GM12878 (cell line): Measurements from ENCODE around the gene DNAJC17. TPM values are rescaled to one million over a fixed set of nuclear protein-coding genes. Genes with fewer than 3 reads are reported as not detected.

ENCODE experiments used
- ATAC-seq: fragments of 200-7000 bp; cut with Tn5 transposase; 3 replicates; pipeline ENCODE4 v1.9.1; 2020; ENCODE audit warnings: mild to moderate bottlenecking, moderate library complexity
- BruUV-seq: library from RNA; stranded (reverse); fragments of 400-500 nt; replicated peaks from 2 replicates; lab custom pipeline; 2021; lab: Mats Ljungman, UMichigan
- CTCF ChIA-PET: fragments of 300-600 bp; sonication (Branson Sonifier 250); formaldehyde crosslinking; extraction: SDS; loops from one replicate; lab custom pipeline; 2021; ENCODE audit warnings: inconsistent platforms; lab: Yijun Ruan, JAX
- POLR2A ChIA-PET: fragments of 350-600 bp; formaldehyde crosslinking; extraction: SDS; loops from one replicate; lab custom pipeline; 2021; ENCODE audit warnings: inconsistent platforms; lab: Charles Lee
- RAD21 ChIA-PET: fragments of 300-600 bp; sonication (Branson Sonifier 250); formaldehyde crosslinking; loops from one replicate; lab custom pipeline; 2023; ENCODE audit warnings: antibody characterized with exemption; ENCODE audit not compliant: unreplicated experiment; lab: Charles Lee
- SMC1A ChIA-PET: fragments of 300-600 bp; sonication (Branson Sonifier 250); formaldehyde crosslinking; loops from one replicate; lab custom pipeline; 2023; ENCODE audit not compliant: unreplicated experiment, uncharacterized antibody; lab: Charles Lee
- DNase-seq: peaks from one replicate; pipeline ENCODE4 v3.0.0-alpha.2; 2011; ENCODE audit warnings: low read depth, low spot score
- FAIRE-seq: peaks from 3 replicates; lab custom pipeline; 2011; peaks lifted over from hg19 to GRCh38; lab: Jason Lieb, UNC
- H2AFZ ChIP-seq: 2 replicates; pipeline ENCODE4 v1.6.0; 2011; ENCODE audit warnings: low read depth, low read length, control low read depth; ENCODE audit not compliant: control insufficient read depth
- H3K27ac ChIP-seq: 2 replicates; pipeline ENCODE4 v1.5.1; 2011; ENCODE audit warnings: control low read depth; ENCODE audit not compliant: control insufficient read depth, insufficient read depth
- H3K27me3 ChIP-seq, 2 experiments: replicated peaks in 1 of 2; 2 replicates each; pipeline versions ENCODE4 v1.6.0 to v1.6.1; 2011; ENCODE audit warnings: low read length in 1 of 2; ENCODE audit not compliant: control insufficient read depth in 2 of 2, insufficient read depth in 2 of 2
- H3K36me3 ChIP-seq, 2 experiments: 2 replicates each; pipeline ENCODE4 v1.5.1; 2011; ENCODE audit warnings: low read length in 1 of 2; ENCODE audit not compliant: control insufficient read depth in 2 of 2, insufficient read depth in 2 of 2
- H3K4me1 ChIP-seq: 2 replicates; pipeline ENCODE4 v1.6.1; 2011; ENCODE audit warnings: mild to moderate bottlenecking, low read length, moderate library complexity, mixed read lengths; ENCODE audit not compliant: control insufficient read depth, insufficient read depth
- H3K4me2 ChIP-seq: 2 replicates; pipeline ENCODE4 v1.6.0; 2011; ENCODE audit warnings: control low read depth; ENCODE audit not compliant: control insufficient read depth, insufficient read depth
- H3K4me3 ChIP-seq: fragments of 200-600 bp; sonication (generic); 2 replicates; pipeline ENCODE4 v1.5.1; 2016
- H3K79me2 ChIP-seq: 2 replicates; pipeline ENCODE4 v1.6.0; 2011; ENCODE audit warnings: low read length; ENCODE audit not compliant: control insufficient read depth, insufficient read depth
- H3K9ac ChIP-seq: 2 replicates; pipeline ENCODE4 v1.8.0; 2011; ENCODE audit warnings: low read length, control low read depth, mixed read lengths; ENCODE audit not compliant: control insufficient read depth, insufficient read depth
- H3K9me3 ChIP-seq: replicated peaks from 3 replicates; pipeline ENCODE4 v1.5.1; 2011; ENCODE audit warnings: mild to moderate bottlenecking, low read length; ENCODE audit not compliant: control insufficient read depth, insufficient read depth
- H4K20me1 ChIP-seq: 2 replicates; pipeline ENCODE4 v1.6.0; 2011; ENCODE audit not compliant: control insufficient read depth, insufficient read depth
- ATF7 ChIP-seq: fragments of 450-650 bp; IDR thresholded peaks from 2 replicates; pipeline ENCODE4 v1.6.1; 2016; ENCODE audit warnings: low read depth, mild to moderate bottlenecking
- CTCF ChIP-seq, 3 experiments: IDR thresholded peaks in 2 of 3; conservative IDR thresholded peaks in 1 of 3; 2 replicates each; pipeline ENCODE4 v1.5.1; 2011; ENCODE audit warnings: low read depth in 3 of 3, low read length in 3 of 3, mild to moderate bottlenecking in 3 of 3, control low read depth in 2 of 3, moderate library complexity in 2 of 3, inconsistent platforms in 1 of 3, mixed read lengths in 1 of 3; ENCODE audit not compliant: control insufficient read depth in 2 of 3, insufficient read depth in 1 of 3; ENCODE audit errors: extremely low read depth in 1 of 3
- FOXM1 ChIP-seq: IDR thresholded peaks from 2 replicates; pipeline ENCODE4 v1.6.1; 2012; ENCODE audit warnings: low read depth, mild to moderate bottlenecking, inconsistent platforms, low read length, moderate library complexity
- JUNB ChIP-seq: IDR thresholded peaks from 2 replicates; pipeline ENCODE4 v1.6.1; 2016; ENCODE audit warnings: antibody characterized with exemption, mild to moderate bottlenecking
- NR2F1 ChIP-seq: fragments of 450-650 bp; conservative IDR thresholded peaks from 2 replicates; pipeline ENCODE4 v1.6.1; 2017; ENCODE audit warnings: mild to moderate bottlenecking
- USF1 ChIP-seq: IDR thresholded peaks from 2 replicates; pipeline ENCODE4 v1.6.1; 2011; ENCODE audit warnings: borderline replicate concordance, low read depth, mild to moderate bottlenecking, moderate library complexity, mixed read lengths, low read length; ENCODE audit not compliant: insufficient read depth; ENCODE audit errors: extremely low read length
- ZNF274 ChIP-seq: IDR thresholded peaks from one replicate; pipeline ENCODE4 v1.8.0; 2011; ENCODE audit not compliant: insufficient read length, insufficient read depth
- WGBS: methylation state at CpG from one replicate; pipeline ENCODE4 v1.1.6; 2016; ENCODE audit warnings: low lambda C conversion rate; ENCODE audit not compliant: insufficient replicate concordance, insufficient coverage; ENCODE audit errors: missing lambda C conversion rate; 5-methylcytosine and 5-hydroxymethylcytosine counted together
- in situ Hi-C: fragments of 300-500 bp; cut with MboI; formaldehyde crosslinking; loops from 9 replicates; pipeline ENCODE4 v1.14.3; 2018; ENCODE audit warnings: mixed read lengths
- intact Hi-C: fragments of 100-400 bp; cut with micrococcal nuclease; formaldehyde crosslinking; loops from one replicate; pipeline ENCODE4 v1.14.2; 2022; ENCODE audit not compliant: unreplicated experiment
- polyA plus RNA-seq, 11 experiments: library from polyadenylated mRNA; depleted of rRNA in 4 of 11; unstranded in 6 of 11; stranded (reverse) in 5 of 11; fragments of >200 nt; fragmentation: Nextera tagmentation in 4 of 11; fragmentation: Illumina TruSeq in 1 of 11; extraction: Ambion mirVana in 4 of 11; extraction: Trizol in 1 of 11; gene quantifications; 1 replicate in 1 of 11; 2 replicates in 10 of 11; pipeline versions ENCODE4 v1.2.1 to v1.2.3, GENCODE V29; 2011 to 2016; ENCODE audit warnings: inconsistent platforms in 2 of 11, missing spikeins in 2 of 11, low read depth in 1 of 11
- total RNA-seq, 4 experiments: library from RNA; depleted of rRNA in 3 of 4; stranded (reverse); fragments of >200 nt in 3 of 4; fragmentation: Illumina TruSeq in 1 of 4; extraction: Trizol in 1 of 4; gene quantifications; 2 replicates each; pipeline versions ENCODE4 v1.2.1 to v1.2.3, GENCODE V29; 2013 to 2021

DNAJC17 gene
- total and polyA plus RNA-seq, 10 of the 15 experiments (the other 5 are each of a cell fraction or from before 2014, with no cell fraction given) = 6.1 to 62.8 (median 45.4) TPM

GRCh38 chr15:40806672-40807027 lies 623 bp downstream of the DNAJC17 start:
- peak overlapping the region; percentile 98 for H3K27ac ChIP-seq
- H3K4me1 ChIP-seq = peaks cover 15% of the 10 kb centered on the region; the same call in 1 of the 2 replicates
- intact Hi-C loops (loop anchor here (5.0 kb wide), 1 partner anchor 41 kb away; no protein-coding TSS in a partner anchor), in situ Hi-C loops (no loop called here)
- WGBS = 0% methylated on average over 2 of the region's 2 CpGs
- H4K20me1 ChIP-seq = no peaks in the 10 kb centered on the region
- no peaks in the 10 kb centered on the region for H3K27me3 ChIP-seq
- ATAC-seq (peak; percentile 3), DNase-seq (no peak), FAIRE-seq (no peak)
- ChIA-PET RAD21 (interaction anchor here (0.8 to 3.3 kb wide), 8 partner anchors 22 to 88 kb away, joined by 3 to 19 read pairs (median 6); partner anchors contain the start of genes PPP1R14D, RHOV, SPINT1 and VPS18), POLR2A (interaction anchor here (0.7 to 2.3 kb wide), 9 partner anchors 15 to 314 kb away, joined by 4 to 10 read pairs (median 6); partner anchors contain the start of genes CCDC32, RAD51, RHOV and VPS18), CTCF (interaction anchor here (1.2 to 3.7 kb wide), 6 partner anchors 14 to 86 kb away, joined by 3 to 19 read pairs (median 6); no protein-coding TSS in a partner anchor)
- BruUV-seq = TSS peak; percentile 88
- H2AFZ ChIP-seq = peak overlapping the region; percentile 100
- peak overlapping the region; percentile 94 for H3K9ac ChIP-seq
- peak overlapping the region; percentile 79 for H3K4me3 ChIP-seq
- H3K9me3 ChIP-seq = no peaks in the 10 kb centered on the region
- peak overlapping the region; percentile 100 for H3K4me2 ChIP-seq
- H3K79me2 ChIP-seq = peaks cover 22% of the 10 kb centered on the region
- peaks cover 0 to 3% of the 10 kb centered on the region in 2 experiments; a peak in 2 of 4 replicates for H3K36me3 ChIP-seq
- TF ChIP-seq NR2F1 = no peak
- no peak for TF ChIP-seq ATF7
- TF ChIP-seq ZNF274 = no peak
- TF ChIP-seq FOXM1 = no peak
- no peak for TF ChIP-seq JUNB
- TF ChIP-seq, all 136 proteins: peak for 0
- SMC1A ChIA-PET = interaction anchor here (0.7 to 2.1 kb wide), 7 partner anchors 41 to 113 kb away, joined by 3 to 6 read pairs (median 4); no protein-coding TSS in a partner anchor

GRCh38 chr15:40803688-40804087 lies 3.6 kb downstream of the DNAJC17 start:
- Histone ChIP-seq H3K79me2 (peaks cover 22% of the 10 kb centered on the region), H3K4me1 (peaks cover 10% of the 10 kb centered on the region; the same call in 1 of the 2 replicates), H3K36me3 (no peaks in the 10 kb centered on the region), H3K9me3 (no peaks in the 10 kb centered on the region), H2AFZ (no peak overlapping the region), H3K9ac (no peak overlapping the region), H3K4me2 (no peak overlapping the region), H3K27me3 (no peaks in the 10 kb centered on the region), H4K20me1 (no peaks in the 10 kb centered on the region), H3K27ac (no peak overlapping the region), H3K4me3 (no peak overlapping the region)
- ChIA-PET RAD21 (no interaction called here), CTCF (interaction anchor here (1.1 kb wide), 1 partner anchor 92 kb away, joined by 3 read pairs; no protein-coding TSS in a partner anchor), SMC1A (interaction anchor here (0.7 to 1.4 kb wide), 2 partner anchors 58 to 156 kb away, joined by 4 read pairs; no protein-coding TSS in a partner anchor), POLR2A (interaction anchor here (0.6 to 0.8 kb wide), 3 partner anchors 11 to 77 kb away, joined by 3 to 4 read pairs (median 3); no protein-coding TSS in a partner anchor)
- DNase-seq = no peak
- WGBS = 96% methylated on average over 1 of the region's 1 CpG
- in situ Hi-C loops (no loop called here), intact Hi-C loops (no loop called here)
- no TSS peak for BruUV-seq
- no peak for ATAC-seq
- no peak for TF ChIP-seq USF1
- 0 out of 6 replicates have a peak, but pooled peaks of 2 of the 3 experiments have one; percentile 14 to 15 for TF ChIP-seq CTCF (IDR thresholded peaks at IDR 0.05 in 2 of 3, conservative IDR thresholded peaks at IDR 0.05 in 1 of 3; ENCODE audit: control insufficient read depth in 2 of 3, extremely low read depth in 1 of 3, insufficient read depth in 1 of 3, low read depth in 3 of 3, low read length in 3 of 3)
- FAIRE-seq = no peak
